Forelimb muscle (tissue), 1 donor: Measurements from ENCODE around the gene KCNJ14. TPM values are rescaled to one million over a fixed set of nuclear protein-coding genes. Genes with fewer than 3 reads are reported as not detected.

ENCODE experiments used
- DNase-seq: peaks from one replicate; pipeline ENCODE4 v3.0.0-alpha.2; 2013; ENCODE audit warnings: low read depth
- polyA plus RNA-seq: library from polyadenylated mRNA; unstranded; fragments of 120-200 nt; gene quantifications from one replicate; pipeline ENCODE4 v1.2.1, GENCODE V29; 2013; ENCODE audit not compliant: insufficient read length

Gene KCNJ14
- polyA plus RNA-seq: 0.81 TPM

DNA sequence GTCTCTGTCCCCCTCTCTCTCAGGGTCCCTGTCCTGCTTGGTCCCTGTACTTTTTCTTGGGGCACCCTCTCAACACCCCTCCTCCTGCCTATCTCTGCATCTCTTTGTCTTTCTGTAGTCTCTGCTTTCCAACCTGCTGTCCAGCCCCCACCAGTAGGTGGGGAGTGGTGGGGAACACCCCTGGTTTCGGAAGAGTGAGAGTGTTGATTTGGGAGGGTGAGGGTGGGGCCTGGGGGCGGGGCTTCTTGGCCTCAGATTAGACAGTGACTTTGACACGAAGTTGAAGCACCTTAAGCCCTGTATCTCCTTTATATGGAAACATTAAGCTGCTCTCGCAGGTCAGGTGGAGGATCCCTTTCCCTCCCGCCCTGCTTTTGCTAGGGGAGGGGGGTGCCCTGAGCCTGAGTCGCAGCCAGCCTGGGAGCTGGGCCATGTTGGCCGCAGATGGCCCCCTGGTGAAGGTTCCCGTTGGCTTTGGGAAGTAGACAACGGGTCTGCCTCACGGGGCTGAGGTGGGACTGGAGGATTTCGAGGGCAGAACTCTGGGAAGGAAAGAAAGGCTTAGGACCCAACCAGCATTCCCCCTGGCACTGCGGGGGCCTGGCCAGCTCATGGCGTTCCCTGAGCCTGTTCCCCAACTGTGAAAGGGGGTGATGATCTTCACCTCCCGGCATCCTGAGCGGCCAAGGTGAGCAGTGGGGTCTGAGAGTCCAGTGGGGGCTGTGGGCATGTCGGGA, at the start of gene KCNJ14:
Gene KCNJ14, plus strand, starts transcription at position 404 of the 737 bp plus-strand sequence. CDS start 6,151 bp downstream, outside the sequence.
- DNase-seq: no peak

GRCh38 chr19:48405850-48406249, 49.5 kb upstream of the KCNJ14 start:
- no peak for DNase-seq

- no peak for DNase-seq
Measured at GRCh38 chr19:48413879-48414587, 41.3 kb upstream of the KCNJ14 start.

DNA sequence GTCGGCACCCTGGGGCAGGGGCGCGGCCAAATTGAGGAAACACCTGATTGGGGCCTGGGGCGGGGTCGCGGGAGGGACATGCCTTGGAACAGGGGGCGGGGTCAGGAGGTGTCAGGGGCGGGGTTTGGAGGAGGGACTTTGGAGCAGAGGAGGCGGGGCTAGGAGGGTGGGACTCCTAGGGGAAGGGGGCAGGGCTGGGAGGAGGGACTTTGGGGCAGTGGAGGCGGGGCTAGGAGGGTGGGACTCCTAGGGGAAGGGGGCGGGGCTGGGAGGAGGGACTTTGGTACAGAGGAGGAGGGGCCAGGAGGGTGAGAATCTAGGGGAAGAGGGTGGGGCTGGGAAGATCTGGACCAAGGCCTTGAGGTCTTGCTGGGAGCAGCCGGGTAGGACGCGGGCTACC, 40.0 kb upstream of the KCNJ14 start:
- no peak for DNase-seq

- DNase-seq: no peak
Measured at GRCh38 chr19:48415806-48416221, 39.6 kb upstream of the KCNJ14 start.

- no peak for DNase-seq
Measured at GRCh38 chr19:48417421-48417820, 38.0 kb upstream of the KCNJ14 start.

GRCh38 chr19:48418317-48419064, 36.9 kb upstream of the KCNJ14 start:
- no peak for DNase-seq

DNA sequence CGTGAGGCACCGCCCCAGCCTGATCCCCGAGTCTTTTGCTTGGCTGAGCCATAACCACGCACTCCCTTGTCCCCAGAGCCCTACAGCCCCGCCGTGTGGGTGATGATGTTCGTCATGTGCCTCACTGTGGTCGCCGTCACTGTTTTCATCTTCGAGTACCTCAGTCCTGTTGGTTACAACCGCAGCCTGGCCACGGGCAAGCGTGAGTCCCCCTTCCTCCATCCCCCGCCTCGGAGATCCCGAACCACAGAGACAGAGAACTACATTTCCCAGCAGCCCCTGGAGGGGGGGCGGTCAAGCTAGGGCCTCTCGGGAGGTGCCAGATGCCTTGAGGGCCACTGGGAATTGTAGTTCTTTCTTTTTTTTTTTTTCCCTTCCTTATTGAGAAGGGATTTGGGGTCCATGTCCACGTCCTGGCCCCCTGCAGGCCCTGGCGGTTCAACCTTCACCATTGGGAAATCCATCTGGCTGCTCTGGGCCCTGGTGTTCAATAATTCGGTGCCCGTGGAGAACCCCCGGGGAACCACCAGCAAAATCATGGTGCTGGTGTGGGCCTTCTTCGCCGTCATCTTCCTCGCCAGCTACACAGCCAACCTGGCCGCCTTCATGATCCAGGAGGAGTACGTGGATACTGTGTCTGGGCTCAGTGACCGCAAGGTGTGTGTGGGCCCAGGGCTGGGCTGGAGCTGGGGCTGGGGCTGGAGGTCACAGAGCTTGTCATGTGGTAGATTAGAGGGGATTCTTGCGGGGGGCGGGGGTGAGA, 36.0 kb upstream of the KCNJ14 start:
- no peak for DNase-seq

DNA sequence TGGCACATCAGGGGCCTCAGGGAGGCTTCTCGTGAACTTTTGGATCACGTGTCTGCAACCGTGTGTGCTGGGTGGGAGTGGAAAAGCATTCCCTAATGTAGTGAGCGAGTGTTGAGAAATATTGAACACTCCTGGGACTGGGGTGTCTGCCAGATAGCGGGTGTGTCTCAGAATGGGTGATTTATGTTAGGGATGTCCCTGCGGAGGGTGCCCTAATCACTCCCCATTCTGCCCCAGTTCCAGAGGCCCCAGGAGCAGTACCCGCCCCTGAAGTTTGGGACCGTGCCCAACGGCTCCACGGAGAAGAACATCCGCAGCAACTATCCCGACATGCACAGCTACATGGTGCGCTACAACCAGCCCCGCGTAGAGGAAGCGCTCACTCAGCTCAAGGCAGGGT, 33.8 kb upstream of the KCNJ14 start:
- no peak for DNase-seq

DNA sequence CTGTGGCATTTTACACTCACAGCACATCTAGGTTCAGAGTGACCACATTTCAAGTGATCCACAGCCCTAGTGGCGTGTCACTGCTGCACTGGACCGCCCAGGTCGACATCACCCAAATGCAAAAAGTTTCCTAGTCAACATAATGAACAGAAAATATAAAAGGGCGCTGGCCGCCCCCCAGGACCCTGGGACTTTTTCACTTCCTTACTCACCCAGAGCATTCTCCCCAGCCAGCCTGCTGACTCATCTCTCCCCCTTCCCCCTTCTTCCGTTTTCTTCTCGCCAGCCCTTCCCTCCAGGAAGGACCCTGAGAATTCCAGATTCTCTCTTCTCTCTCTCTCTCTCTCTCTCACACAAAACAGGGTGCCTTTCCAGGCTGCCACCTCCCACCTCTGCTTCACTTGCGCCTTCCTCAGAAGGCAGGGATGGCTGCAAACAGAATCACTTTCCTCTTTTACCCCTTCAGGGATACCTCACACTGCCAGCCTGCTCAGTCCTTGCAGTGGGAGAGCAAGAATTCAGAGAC, 30.6 kb upstream of the KCNJ14 start:
- no peak for DNase-seq

GRCh38 chr19:48428670-48429069, 26.7 kb upstream of the KCNJ14 start:
- no peak for DNase-seq

- DNase-seq: no peak
Measured at GRCh38 chr19:48433337-48433736, 22.0 kb upstream of the KCNJ14 start.

GRCh38 chr19:48436586-48436985, 18.8 kb upstream of the KCNJ14 start:
- DNase-seq: no peak

DNA sequence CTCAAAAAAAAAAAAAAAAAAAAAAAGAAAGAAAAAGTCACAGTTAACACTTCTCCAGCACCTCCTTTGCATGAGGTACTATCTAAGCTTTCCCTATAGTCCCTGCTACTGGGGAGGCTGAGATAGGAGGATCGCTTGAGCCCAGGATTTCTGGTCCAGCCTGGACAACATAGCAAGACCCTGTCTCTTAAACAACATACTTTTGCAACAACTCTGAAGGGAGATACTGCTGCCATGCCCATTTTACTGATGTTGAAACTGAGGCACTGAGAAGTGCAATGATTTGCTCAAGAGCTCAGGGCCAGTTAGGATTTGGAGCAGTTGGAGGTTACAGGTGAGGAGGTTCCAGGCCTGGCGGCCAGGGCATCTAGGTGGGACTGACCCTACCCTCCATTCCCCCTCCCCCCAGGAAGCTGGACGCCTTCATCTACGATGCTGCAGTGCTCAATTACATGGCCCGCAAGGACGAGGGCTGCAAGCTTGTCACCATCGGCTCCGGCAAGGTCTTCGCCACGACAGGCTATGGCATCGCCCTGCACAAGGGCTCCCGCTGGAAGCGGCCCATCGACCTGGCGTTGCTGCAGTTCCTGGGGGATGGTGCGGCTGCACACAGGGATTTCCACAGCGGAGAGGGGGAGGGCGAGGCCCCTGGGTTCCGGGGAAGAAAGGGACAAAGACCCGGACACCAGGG, 13.9 kb upstream of the KCNJ14 start:
- no peak for DNase-seq

DNA sequence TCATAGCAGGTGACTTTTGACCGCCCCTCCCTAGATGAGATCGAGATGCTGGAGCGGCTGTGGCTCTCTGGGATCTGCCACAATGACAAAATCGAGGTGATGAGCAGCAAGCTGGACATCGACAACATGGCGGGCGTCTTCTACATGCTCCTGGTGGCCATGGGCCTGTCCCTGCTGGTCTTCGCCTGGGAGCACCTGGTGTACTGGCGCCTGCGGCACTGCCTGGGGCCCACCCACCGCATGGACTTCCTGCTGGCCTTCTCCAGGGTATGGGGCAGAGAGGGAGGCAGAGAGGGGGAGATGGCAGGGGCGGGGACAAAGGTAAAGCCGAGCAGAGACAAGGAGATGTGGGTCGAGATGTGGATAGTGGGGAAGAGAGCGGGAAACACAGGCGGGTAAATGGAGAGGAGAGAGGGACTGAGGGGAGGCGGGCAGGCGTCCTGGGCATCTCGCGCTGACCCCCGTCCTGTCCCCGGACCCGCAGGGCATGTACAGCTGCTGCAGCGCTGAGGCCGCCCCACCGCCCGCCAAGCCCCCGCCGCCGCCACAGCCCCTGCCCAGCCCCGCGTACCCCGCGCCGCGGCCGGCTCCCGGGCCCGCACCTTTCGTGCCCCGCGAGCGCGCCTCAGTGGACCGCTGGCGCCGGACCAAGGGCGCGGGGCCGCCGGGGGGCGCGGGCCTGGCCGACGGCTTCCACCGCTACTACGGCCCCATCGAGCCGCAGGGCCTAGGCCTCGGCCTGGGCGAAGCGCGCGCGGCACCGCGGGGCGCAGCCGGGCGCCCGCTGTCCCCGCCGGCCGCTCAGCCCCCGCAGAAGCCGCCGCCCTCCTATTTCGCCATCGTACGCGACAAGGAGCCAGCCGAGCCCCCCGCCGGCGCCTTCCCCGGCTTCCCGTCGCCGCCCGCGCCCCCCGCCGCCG, 13.0 kb upstream of the KCNJ14 start:
- no peak for DNase-seq

DNA sequence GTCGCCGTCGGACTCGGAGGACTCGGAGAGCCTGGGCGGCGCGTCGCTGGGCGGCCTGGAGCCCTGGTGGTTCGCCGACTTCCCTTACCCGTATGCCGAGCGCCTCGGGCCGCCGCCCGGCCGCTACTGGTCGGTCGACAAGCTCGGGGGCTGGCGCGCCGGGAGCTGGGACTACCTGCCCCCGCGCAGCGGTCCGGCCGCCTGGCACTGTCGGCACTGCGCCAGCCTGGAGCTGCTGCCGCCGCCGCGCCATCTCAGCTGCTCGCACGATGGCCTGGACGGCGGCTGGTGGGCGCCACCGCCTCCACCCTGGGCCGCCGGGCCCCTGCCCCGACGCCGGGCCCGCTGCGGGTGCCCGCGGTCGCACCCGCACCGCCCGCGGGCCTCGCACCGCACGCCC, 12.1 kb upstream of the KCNJ14 start:
- DNase-seq: no peak

DNA sequence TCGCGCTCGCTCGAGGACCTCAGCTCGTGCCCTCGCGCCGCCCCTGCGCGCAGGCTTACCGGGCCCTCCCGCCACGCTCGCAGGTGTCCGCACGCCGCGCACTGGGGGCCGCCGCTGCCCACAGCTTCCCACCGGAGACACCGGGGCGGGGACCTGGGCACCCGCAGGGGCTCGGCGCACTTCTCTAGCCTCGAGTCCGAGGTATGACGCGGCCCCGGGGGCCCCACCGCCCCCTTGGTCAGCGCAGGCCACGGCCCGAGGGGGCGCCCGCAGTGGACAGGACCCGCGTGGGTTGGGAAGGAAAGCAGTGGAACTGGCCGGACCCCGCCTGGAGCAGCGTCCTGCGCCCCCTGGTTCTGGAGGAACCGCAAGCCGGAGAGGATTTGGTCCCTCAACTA, 11.6 kb upstream of the KCNJ14 start:
- DNase-seq: no peak

DNA sequence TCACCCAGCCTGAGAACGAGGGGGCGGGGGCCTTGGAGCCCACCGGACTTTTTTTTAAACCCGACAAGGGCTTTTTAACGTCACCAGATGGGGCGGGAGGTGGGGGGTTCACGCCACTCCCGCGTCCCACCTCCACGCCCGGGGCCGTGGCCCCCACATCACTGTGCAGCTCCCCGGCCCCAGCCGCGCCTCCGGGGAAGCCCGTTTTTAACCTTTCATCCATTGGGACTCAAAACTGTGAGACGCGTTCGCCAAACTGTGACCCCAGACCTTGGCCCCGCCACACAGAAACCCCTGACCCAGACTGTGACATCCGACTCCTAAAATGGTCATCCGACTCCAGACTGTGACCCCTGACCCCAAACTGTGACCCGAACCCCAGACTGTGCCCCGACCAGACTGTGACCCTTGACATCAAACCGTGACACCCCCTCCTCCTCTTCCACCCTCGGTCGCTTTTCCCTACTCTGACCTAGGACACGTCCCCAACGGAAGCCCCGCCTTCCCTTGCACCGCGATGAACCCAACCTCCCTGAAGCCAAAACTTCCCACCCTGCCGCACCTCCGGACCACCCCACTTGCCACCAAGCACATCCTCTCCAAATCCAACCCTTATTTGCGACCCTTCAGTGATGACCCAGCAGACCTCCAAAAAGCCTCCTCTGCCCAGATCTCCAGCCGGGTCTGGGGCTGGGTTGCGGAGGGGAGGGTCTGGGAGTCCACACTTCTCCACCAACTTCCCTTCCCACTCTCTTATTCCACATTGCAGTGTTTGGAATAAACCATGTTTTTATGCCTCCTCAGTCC, 11.0 kb upstream of the KCNJ14 start:
- no peak for DNase-seq

DNA sequence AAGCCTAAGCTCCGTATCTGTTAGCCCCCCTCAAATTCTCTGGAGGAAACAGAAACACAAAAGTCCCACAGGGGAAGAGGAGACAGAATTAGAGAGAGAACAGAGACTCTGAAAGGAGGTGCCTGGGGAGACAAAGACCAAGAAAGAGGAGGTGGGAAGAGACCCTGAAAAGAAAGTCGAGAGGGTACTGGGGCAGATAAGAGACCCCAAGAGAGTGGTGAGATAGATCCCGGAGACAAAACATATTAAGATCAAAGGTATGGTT, 10.5 kb upstream of the KCNJ14 start:
- no peak for DNase-seq
